GM12874 (cell line): ENCODE results near the gene CCDC197.

ENCODE experiments used
- TF ChIP-seq, protein P1 (sequence below): IDR thresholded peaks from 2 replicates; pipeline ENCODE4 v1.5.1; 2011; ENCODE audit warnings: low read depth, mild to moderate bottlenecking, control low read depth, low read length, moderate library complexity; ENCODE audit not compliant: insufficient read depth

The CCDC197 gene

GRCh38 chr14:93974833-93975232 lies 22.3 kb upstream of the CCDC197 start:
- TF ChIP-seq, protein P1, sequence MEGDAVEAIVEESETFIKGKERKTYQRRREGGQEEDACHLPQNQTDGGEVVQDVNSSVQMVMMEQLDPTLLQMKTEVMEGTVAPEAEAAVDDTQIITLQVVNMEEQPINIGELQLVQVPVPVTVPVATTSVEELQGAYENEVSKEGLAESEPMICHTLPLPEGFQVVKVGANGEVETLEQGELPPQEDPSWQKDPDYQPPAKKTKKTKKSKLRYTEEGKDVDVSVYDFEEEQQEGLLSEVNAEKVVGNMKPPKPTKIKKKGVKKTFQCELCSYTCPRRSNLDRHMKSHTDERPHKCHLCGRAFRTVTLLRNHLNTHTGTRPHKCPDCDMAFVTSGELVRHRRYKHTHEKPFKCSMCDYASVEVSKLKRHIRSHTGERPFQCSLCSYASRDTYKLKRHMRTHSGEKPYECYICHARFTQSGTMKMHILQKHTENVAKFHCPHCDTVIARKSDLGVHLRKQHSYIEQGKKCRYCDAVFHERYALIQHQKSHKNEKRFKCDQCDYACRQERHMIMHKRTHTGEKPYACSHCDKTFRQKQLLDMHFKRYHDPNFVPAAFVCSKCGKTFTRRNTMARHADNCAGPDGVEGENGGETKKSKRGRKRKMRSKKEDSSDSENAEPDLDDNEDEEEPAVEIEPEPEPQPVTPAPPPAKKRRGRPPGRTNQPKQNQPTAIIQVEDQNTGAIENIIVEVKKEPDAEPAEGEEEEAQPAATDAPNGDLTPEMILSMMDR: no peak

DNA sequence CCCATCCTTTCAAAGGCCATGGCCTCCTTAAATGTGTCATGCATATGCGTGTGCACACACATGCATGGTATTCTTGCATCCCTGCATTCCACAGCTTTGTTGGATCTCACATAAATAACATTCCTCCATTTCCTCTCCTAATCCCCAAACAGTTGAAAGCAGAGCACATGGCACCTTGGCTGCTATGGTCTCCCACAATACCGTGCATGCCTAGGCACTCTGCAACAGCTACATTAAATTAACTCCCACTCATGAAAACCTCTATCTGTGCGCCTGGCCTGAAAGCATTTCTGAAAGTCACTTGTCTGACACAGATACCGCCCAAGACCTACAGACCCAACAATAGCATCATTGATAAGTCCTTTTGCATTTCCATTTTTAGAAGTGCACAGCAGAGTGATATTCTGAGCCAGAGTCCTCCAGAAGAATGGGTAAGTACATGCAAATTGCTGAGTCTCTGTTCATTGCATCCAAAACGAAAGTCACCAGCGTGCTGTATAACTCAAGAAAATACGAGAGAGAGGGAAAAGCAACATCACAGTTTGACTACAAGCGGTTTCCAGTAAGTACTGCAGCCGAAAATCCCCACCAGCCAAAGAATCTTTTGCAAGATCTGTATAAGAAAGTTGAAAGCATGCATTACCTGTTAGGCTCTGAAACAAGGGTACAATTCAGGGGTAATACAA lies 21.2 kb upstream of the CCDC197 start:
- TF ChIP-seq, protein P1: no peak

GRCh38 chr14:93976477-93977057 lies 20.5 kb upstream of the CCDC197 start, which contains the start of gene ASB2:
TSS of gene ASB2 (minus strand) at chr14:93976570. CDS start at chr14:93964539, 12,031 bp downstream.
- TF ChIP-seq, protein P1: no peak

- TF ChIP-seq, protein P1: no peak
Measured at GRCh38 chr14:93977171-93977570, 19.9 kb upstream of the CCDC197 start.

- TF ChIP-seq, protein P1: no peak
Measured at GRCh38 chr14:93977790-93978581, 19.1 kb upstream of the CCDC197 start.

- TF ChIP-seq, protein P1: no peak
Measured at GRCh38 chr14:93978735-93979134, 18.4 kb upstream of the CCDC197 start.

DNA sequence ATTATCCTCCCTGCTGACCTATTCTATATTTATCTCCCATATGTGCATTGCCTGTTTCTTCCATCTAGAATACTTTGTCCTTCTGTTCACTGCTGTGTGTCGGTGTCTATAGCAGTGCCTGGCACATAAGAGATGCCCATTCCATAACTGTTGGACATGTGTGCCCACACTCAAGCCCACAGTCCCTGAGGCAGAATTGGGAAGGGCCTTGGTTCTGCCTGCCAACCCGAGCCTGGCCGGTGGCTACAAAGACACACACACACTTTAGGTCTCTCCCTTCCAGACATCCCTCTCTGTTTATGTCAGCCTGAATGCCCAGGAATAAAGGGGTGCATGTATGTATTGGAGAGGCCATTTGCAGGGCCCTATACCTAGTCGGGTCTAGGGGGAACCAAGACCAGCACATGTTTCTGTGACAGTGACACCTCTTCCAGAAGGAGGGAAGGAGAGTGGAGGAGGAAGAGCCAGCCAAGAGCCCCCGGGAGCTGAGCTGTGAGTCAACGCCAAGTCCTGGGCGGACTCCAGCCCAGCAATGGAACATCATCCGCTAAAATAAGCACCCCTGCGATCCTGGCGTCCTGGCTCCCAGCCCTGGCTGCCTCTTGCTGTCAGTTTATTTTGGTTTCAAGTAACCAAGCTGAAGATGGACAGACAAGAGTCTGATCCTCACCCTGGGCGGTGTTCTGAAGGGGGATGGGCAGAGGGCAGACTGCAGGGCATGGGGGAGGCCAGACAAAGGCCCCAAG lies 16.5 kb upstream of the CCDC197 start:
- TF ChIP-seq, protein P1: no peak
